CD4-positive, alpha-beta T cell treated with Interleukin-21 for 1 hour (primary cell): ENCODE results near the gene NHSL1.

Source experiments
- DNase-seq: peaks from one replicate; pipeline ENCODE4 v3.0.0-alpha.2; 2020

The NHSL1 gene

DNA sequence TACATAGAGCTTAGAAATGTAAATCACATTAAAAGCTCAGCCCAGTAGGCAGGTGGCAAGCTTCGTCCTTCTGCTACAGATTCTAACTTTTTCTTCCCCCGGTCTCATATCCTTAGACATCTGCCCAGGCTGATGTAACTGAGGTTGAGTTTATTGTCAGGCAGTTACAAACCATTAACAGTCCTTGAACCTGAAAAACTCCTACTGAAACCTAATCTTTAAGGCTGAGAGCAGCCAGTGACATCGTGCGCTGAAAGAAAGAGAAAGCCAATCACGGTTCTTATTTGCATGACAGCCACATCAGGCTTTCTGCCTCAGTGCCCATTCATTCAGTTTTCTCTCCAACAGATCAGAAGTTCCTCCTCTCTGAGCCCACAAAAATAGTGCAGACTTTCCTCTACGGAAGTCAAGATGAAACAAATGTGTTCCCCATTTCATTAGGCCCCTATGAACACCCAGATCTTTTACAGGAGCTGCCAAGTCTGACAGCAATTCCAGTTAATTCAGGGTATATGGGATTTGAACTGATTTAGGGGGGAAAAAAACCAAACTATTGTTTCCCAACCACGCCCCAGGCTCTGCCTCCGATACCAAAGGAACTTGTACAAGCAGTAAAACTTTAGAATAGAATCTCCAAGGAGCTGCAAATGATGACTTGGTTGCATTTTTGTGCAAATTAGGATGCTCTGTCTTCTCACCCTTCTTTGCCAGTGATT, at the start of gene NHSL1:
TSS of gene NHSL1 (minus strand) at position 192 of the 716 bp plus-strand sequence. CDS start 204 bp downstream, outside the sequence.
- DNase-seq: no peak

GRCh38 chr6:138546733-138547185, 47.5 kb upstream of the NHSL1 start:
- no peak for DNase-seq

GRCh38 chr6:138545621-138545980, 46.3 kb upstream of the NHSL1 start:
- no peak for DNase-seq

- no peak for DNase-seq
Observed at GRCh38 chr6:138544501-138544900, 45.2 kb upstream of the NHSL1 start.

GRCh38 chr6:138543657-138544056, 44.4 kb upstream of the NHSL1 start:
- DNase-seq: no peak

DNA sequence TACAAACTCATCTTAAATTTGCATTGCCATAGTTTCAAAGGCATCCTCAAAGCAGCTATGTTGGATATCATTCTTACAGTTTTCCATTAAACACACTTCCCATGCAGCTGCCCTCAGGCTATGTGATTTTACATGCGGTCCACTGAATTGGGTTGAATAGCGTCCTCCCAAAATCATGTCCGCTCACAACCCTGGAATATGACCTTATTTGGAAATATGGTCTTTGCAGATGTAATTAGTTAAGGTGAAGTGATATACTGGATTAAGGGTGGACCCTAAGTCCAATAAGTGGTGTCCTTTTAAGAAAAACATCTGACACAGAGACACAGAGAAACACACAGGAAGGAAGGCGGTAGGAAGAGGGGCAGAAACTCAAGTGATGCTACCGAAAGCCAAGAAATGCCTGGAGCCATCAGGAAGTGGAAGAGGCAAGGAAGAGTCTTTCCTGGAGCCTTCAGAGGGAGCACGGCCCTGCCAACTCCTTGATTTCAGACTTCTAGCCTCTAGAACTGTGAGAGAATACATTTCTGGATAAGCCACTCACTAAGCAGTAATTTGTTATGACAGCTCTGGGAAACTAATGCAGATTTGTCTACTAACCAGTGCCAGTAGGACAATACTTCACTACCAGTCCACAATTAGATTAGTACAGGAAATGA, 42.7 kb upstream of the NHSL1 start:
- DNase-seq: no peak

DNA sequence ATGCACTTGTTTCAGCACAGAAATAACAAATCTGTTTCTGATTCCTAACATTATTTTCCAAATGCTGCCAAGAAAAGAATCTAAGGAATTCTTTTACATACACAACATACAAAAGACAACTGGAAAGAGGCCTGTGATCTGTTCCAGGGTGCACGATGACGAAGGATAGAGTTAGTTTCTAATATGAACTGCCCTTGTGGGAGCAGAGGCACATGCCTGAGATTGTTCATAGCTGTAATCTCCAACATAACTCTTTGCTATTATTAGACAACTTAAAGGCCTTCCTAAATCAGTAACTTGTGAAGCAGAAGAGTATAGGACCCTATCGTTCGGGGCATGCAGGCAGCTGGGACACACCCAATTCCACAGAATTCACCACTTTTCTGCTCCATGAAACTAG, 41.2 kb upstream of the NHSL1 start:
- no peak for DNase-seq

DNA sequence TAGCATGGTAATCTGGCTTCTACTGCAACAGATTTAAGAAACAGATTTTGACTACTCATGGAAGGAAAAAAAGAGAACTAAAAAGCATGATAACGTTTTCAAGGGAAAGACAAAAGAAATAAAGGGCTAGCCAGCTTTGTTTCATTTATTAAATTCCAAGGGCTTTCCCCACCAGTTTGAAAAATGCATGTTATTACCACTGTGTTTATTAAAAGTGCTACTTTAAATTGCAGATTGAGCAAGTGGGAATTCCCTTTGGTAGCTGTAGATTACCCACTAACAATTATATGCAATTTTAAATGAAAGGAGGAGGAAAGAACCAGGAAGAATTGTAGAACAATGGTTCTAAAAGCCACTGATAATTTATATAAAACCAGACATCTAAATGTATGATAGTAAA, 40.6 kb upstream of the NHSL1 start:
- no peak for DNase-seq

GRCh38 chr6:138538390-138539031, 39.2 kb upstream of the NHSL1 start:
- DNase-seq: no peak

- DNase-seq: no peak
Observed at GRCh38 chr6:138537106-138537505, 37.8 kb upstream of the NHSL1 start.

DNA sequence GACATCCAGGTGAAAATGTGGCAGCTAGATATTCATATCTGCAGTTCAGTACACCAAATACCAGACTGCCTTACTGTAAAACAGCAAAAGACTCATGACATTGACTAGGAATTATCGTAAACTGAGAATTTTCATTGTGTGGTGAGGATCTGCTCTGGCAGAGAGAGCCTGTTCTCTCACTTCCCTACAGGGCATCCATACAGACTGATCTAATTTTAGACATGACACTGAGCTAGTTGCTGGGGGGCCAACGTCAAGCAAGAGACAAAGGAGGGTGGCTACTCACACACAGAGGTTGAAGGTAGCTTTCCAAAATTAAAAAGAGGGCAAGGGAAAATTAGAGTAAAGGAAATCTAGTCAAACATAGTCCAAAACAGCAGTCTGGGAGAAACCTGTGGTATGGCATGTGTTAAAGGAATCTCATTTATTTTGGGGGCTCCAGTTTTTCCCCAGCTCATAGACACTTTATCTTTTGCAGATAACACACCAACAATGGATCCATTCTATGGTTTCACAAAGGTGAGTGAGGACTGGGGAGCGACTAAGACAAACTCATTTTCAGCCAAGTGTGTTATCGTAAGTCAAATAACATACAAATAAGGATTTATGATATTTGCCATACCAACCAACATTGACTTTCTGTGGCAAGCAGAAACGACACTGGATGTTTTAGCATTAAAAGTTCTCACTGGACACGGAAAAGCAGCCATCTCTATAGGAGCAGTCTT, 36.6 kb upstream of the NHSL1 start:
- DNase-seq: no peak

GRCh38 chr6:138533667-138534066, 34.4 kb upstream of the NHSL1 start:
- no peak for DNase-seq

DNA sequence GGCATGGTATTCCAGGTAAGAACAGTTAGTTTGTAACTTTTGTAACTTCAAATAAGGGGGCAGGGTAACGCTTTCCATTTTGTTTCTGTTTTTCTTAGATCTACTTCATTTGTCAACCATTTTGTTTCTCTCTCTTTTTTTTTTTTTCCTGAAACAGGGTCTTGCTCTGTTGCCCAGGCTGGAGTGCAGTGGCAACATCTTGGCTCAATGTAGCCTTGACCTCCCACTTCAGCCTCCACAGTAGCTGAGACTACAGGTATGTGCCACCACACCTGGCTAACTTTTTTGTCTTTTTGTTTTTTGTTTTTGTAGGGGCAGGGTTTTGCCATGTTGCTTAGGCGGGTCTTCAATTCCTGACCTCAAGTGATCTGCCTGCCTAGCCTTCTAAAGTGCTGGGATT, 32.1 kb upstream of the NHSL1 start:
- DNase-seq: no peak

DNA sequence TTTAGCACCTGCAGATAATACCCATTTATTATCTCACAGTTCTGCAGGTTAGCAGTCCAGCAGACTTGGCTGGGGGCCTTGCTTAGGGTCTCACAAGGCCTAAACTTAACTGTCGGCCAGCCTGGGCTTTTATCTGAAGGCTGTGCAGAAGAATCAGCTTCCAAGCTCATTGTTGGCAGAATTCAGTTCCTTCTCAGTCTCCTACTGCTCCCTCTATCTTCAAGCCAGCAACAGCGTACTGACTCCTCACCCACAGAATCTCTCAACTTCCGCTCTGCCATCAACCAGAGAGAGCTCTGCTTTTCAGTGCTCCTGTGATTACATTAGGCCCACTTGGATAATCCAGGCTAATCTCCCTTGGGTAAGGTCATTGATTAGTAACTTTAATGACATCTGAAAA, 30.2 kb upstream of the NHSL1 start:
- no peak for DNase-seq

DNA sequence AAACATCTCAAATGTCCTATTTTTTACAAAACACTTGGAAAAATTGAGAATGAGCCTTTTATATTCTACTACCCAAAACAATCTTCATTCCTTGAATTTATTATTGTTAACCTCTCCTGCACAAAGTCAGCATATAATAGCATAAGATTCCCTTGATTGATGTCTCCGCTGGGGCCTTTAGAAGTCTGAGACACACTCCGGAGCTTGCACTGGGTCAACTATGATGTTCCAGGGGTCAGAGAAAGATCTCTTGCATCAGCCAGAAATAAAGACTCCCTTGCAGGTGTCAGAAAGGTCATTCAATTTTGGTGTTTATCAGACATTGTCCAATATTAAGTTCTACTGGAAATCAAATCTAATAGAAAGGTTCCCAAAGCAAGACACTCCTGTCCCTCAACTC, 29.7 kb upstream of the NHSL1 start:
- no peak for DNase-seq

DNA sequence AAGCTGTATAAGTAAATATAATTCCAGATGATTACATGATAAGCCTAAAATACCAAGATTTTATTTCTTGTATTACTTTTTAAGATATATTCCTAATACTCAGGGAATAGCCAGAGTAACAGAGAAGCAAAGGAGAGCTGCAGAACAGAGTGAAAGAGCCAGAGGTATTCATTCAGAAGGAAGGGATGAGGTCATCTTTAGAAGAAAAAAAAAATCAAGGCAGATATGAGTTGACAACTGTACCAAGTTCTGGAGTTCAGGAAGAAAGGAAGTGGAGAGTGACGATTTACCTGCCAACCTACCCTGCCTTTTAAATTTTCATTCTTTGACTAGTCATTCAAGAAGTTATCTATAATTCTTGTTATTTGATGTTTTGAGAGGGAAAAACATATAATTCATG, 28.8 kb upstream of the NHSL1 start:
- DNase-seq: no peak

DNA sequence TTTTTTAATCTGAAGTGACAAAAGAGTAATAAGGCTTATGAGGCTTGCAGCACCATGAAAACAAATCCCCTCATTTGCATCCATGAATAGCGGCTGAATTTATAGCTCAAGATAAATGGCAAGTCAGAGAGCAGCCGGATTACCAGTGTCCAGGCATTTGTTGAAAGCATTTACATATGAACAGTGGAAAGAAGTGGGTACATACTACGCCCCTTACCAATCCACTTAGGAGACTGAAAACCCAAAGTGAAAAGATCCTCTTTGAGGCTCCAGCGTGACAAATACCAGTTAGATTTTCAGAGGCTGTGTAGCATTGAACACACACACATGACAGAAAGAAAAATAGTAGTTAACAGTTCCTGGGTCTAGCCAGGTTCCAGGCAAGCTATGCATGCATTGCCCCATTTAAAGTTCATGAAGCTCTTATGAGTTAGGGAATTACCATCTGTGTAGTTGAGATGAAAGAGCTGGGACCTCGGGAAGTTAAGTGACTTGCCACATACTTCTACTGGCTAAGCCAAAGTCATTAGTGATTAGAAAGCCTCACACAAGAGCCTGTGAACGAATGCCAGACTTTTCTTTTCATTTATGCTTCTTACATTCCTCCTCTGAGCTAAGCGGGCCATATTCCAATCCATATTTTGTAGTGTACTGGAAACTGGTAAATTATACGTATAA, 28.3 kb upstream of the NHSL1 start:
- DNase-seq: no peak

GRCh38 chr6:138526822-138527235, 27.5 kb upstream of the NHSL1 start:
- no peak for DNase-seq

DNA sequence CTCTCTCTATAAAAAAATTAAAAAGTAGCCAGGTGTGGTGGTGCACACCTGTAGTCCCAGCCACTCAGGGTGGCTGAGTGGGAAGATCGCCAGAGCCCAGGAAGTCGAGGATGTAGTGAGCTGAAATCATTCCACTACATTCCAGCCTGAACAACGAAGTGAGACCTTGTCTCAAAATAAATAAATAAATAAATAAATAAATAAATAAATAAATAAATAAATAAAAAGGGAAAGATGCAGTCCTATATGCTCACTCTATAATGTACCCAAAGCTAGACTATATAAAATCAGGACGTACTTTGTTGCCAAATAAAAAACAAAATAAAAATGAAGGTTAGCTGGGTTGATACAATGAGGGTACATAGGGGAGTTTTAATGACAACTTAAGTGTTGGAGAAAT, 26.1 kb upstream of the NHSL1 start:
- DNase-seq: no peak

DNA sequence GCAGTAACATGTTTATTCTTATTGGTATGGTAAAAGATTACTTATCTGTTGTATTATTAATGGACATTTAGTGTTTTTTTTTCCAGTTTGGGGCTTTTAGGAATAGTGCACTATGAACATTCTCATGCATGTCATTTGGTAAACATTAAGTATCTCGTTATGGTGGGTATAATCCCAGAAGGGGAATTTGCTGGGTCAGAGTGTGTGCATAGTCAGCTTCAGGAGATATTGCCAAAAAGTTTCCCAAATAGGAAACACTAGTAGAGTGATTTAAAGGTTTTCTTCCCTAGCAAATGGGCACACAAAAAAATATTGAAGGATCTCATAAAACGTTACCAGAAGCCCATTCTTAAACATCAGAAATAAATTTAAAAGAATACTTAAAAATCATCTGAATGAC, 25.2 kb upstream of the NHSL1 start:
- no peak for DNase-seq

- no peak for DNase-seq
Observed at GRCh38 chr6:138523347-138524210, 24.3 kb upstream of the NHSL1 start.

- DNase-seq: no peak
Observed at GRCh38 chr6:138522611-138523010, 23.3 kb upstream of the NHSL1 start.
